Neural crest cell (in vitro differentiated cells): ENCODE measurements around the gene POM121L2. TPM values are rescaled to one million over a fixed set of nuclear protein-coding genes. Genes with fewer than 3 reads are reported as not detected.

Experiments used
- DNase-seq: peaks from one replicate; pipeline ENCODE4 v3.0.0; 2021; ENCODE audit warnings: low read depth, mixed read lengths, low spot score
- H3K27ac Mint-ChIP-seq: one replicate; pipeline ENCODE4 v1.8.0; 2021; ENCODE audit warnings: mild to moderate bottlenecking, mixed read lengths; ENCODE audit not compliant: unreplicated experiment
- H3K27me3 Mint-ChIP-seq: 2 replicates; pipeline ENCODE4 v1.8.0; 2021; ENCODE audit warnings: low read depth, mild to moderate bottlenecking, mixed read lengths
- H3K36me3 Mint-ChIP-seq: 2 replicates; pipeline ENCODE4 v1.8.0; 2021; ENCODE audit warnings: low read depth, mild to moderate bottlenecking, mixed read lengths
- H3K4me1 Mint-ChIP-seq: 2 replicates; pipeline ENCODE4 v1.8.0; 2021; ENCODE audit warnings: mixed read lengths
- H3K4me3 Mint-ChIP-seq: one replicate; pipeline ENCODE4 v1.8.0; 2021; ENCODE audit warnings: mild to moderate bottlenecking, mixed read lengths
- H3K9me3 Mint-ChIP-seq: 2 replicates; pipeline ENCODE4 v1.8.0; 2021; ENCODE audit warnings: mixed read lengths
- long read RNA-seq: library from polyadenylated mRNA; unstranded; transcript quantifications from one replicate; pipeline ENCODE4 v2.0.0, GENCODE V29; 2020
- total RNA-seq: library from RNA; stranded (reverse); gene quantifications from 2 replicates; pipeline ENCODE4 v1.2.1, GENCODE V29; 2021
- TF ChIP-seq, protein P1 (sequence below): fragments of 200-600 bp; sonication (generic); conservative IDR thresholded peaks from 2 replicates; pipeline ENCODE4 v1.5.0; 2021; ENCODE audit warnings: antibody characterized with exemption, mild to moderate bottlenecking

The POM121L2 gene
- total RNA-seq: not detected in 2 replicates
- long read RNA-seq: 0 reads

- H3K9me3 Mint-ChIP-seq: peaks cover 4% of the 10 kb centered on the region
- peak; percentile 45 for DNase-seq
- H3K27ac Mint-ChIP-seq: no peak within 1 kb of the TSS
- peaks cover 10% of the 10 kb centered on the region for H3K4me1 Mint-ChIP-seq
- H3K4me3 Mint-ChIP-seq: peak within 1 kb of the TSS; percentile 84
- H3K27me3 Mint-ChIP-seq: peaks cover 82% of the 10 kb centered on the region
- TF ChIP-seq, protein P1, sequence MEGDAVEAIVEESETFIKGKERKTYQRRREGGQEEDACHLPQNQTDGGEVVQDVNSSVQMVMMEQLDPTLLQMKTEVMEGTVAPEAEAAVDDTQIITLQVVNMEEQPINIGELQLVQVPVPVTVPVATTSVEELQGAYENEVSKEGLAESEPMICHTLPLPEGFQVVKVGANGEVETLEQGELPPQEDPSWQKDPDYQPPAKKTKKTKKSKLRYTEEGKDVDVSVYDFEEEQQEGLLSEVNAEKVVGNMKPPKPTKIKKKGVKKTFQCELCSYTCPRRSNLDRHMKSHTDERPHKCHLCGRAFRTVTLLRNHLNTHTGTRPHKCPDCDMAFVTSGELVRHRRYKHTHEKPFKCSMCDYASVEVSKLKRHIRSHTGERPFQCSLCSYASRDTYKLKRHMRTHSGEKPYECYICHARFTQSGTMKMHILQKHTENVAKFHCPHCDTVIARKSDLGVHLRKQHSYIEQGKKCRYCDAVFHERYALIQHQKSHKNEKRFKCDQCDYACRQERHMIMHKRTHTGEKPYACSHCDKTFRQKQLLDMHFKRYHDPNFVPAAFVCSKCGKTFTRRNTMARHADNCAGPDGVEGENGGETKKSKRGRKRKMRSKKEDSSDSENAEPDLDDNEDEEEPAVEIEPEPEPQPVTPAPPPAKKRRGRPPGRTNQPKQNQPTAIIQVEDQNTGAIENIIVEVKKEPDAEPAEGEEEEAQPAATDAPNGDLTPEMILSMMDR: peak; percentile 76
- H3K36me3 Mint-ChIP-seq: peaks cover 4% of the 10 kb centered on the region
These were observed at the start of gene POM121L2 for GRCh38 chr6:27312146-27312949. Gene POM121L2, minus strand, starts transcription at chr6:27312273. Its CDS starts 103 bp downstream, at chr6:27312170.

- Mint-ChIP-seq H3K36me3 (peaks cover 38% of the 10 kb centered on the region), H3K27ac (no peak overlapping the region), H3K4me1 (no peaks in the 10 kb centered on the region), H3K4me3 (no peak overlapping the region), H3K27me3 (no peaks in the 10 kb centered on the region), H3K9me3 (peaks cover 25% of the 10 kb centered on the region)
- no peak for DNase-seq
- TF ChIP-seq, protein P1: no peak
These were observed 47.2 kb upstream of the POM121L2 start for GRCh38 chr6:27359231-27359630.

DNA sequence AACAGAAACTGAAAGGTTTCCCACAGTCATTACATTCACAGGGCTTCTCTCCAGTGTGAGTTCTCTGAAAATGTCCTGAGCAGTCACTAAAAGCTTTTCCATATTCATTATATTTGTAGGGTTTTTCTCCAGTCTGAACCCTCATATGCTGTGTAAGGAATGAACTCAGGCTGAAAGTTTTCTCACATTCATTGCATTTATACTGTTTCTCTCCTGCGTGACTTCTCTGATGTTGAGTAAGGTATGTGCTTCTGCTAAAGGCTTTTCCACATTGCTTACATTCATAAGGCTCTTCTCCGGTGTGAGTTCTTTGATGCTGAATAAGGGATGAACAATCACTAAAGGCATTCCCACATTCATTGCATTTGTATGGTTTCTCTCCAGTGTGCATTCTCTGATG is 46.7 kb upstream of the POM121L2 start:
- Mint-ChIP-seq H3K27me3 (no peaks in the 10 kb centered on the region), H3K36me3 (peaks cover 38% of the 10 kb centered on the region), H3K4me1 (no peaks in the 10 kb centered on the region), H3K4me3 (no peak overlapping the region), H3K27ac (no peak overlapping the region), H3K9me3 (peaks cover 27% of the 10 kb centered on the region)
- DNase-seq: no peak
- TF ChIP-seq, protein P1: no peak

DNA sequence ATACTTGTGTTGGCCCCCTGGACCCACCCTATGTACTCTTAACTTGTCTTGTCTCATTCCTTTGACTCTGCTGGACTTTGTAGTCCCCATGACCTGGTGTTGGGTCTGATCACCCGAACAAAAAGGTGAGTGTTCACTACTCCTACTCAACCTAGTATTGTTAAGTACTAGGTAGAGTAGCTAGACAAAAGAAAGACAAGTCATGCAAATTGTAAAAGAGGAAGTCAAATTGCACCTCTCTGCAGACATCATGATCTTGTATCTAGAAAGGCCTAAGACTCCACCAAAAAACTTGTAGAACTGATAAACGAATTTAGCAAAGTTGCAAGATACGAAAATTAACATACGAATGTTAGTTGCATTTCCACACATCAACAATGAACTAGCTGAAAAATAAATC is 40.8 kb upstream of the POM121L2 start:
- Mint-ChIP-seq H3K36me3 (peaks cover 10% of the 10 kb centered on the region), H3K4me1 (no peaks in the 10 kb centered on the region), H3K27ac (no peak overlapping the region), H3K4me3 (no peak overlapping the region), H3K27me3 (peaks cover 2% of the 10 kb centered on the region), H3K9me3 (peaks cover 22% of the 10 kb centered on the region)
- no peak for DNase-seq
- TF ChIP-seq, protein P1: no peak

- H3K27ac Mint-ChIP-seq: no peak overlapping the region
- H3K4me3 Mint-ChIP-seq: peak overlapping the region; percentile 14
- H3K4me1 Mint-ChIP-seq: peaks cover 12% of the 10 kb centered on the region
These were observed 22.1 kb upstream of the POM121L2 start for GRCh38 chr6:27334141-27334540.

More at GRCh38 chr6:27334141-27334540, 22.1 kb upstream of the POM121L2 start:
- TF ChIP-seq, protein P1: no peak
- DNase-seq: no peak
- no peaks in the 10 kb centered on the region for H3K36me3 Mint-ChIP-seq
- peaks cover 47% of the 10 kb centered on the region for H3K27me3 Mint-ChIP-seq
- H3K9me3 Mint-ChIP-seq: no peaks in the 10 kb centered on the region
